GM12864 (cell line): ENCODE data around the gene HTR4.
"Not testable (repeated sequence)": the region's sequence is repeated elsewhere in the genome, so short reads cannot be mapped to it uniquely, and the experiment has no call there.

Experiments used
- DNase-seq: peaks from one replicate; pipeline ENCODE4 v3.0.0-alpha.2; 2011; ENCODE audit warnings: low read depth
- H3K4me3 ChIP-seq: 2 replicates; pipeline ENCODE4 v1.5.1; 2011; ENCODE audit warnings: mild to moderate bottlenecking, low read depth, low read length, control low read depth
- TF ChIP-seq, protein P1 (sequence below): IDR thresholded peaks from 2 replicates; pipeline ENCODE4 v1.5.1; 2011; ENCODE audit warnings: low read depth, mild to moderate bottlenecking, moderate library complexity, low read length, control low read depth, inconsistent platforms; ENCODE audit errors: missing control alignments

The HTR4 gene

GRCh38 chr5:148469501-148469935 lies 184.8 kb downstream of the HTR4 start:
- DNase-seq: no peak
- no peak overlapping the region for H3K4me3 ChIP-seq
- TF ChIP-seq, protein P1, sequence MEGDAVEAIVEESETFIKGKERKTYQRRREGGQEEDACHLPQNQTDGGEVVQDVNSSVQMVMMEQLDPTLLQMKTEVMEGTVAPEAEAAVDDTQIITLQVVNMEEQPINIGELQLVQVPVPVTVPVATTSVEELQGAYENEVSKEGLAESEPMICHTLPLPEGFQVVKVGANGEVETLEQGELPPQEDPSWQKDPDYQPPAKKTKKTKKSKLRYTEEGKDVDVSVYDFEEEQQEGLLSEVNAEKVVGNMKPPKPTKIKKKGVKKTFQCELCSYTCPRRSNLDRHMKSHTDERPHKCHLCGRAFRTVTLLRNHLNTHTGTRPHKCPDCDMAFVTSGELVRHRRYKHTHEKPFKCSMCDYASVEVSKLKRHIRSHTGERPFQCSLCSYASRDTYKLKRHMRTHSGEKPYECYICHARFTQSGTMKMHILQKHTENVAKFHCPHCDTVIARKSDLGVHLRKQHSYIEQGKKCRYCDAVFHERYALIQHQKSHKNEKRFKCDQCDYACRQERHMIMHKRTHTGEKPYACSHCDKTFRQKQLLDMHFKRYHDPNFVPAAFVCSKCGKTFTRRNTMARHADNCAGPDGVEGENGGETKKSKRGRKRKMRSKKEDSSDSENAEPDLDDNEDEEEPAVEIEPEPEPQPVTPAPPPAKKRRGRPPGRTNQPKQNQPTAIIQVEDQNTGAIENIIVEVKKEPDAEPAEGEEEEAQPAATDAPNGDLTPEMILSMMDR: no peak

DNA sequence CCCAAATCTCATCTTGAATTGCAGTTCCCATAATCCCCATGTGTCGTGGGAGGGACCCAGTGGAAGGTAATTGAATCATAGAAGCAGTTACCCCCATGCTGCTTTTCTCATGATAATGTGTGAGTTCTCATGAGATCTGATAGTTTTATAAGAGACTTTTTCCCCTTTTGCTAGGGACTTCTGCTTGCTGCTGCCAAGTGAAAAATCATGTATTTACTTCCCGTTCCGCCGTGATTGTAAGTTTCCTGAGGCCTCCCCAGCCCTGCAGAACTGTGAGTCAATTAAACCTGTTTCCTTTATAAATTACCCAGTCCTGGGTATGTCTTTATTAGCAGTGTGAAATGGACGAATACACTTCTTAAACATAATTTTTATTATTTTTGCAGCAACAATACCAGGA lies 185.6 kb downstream of the HTR4 start:
- DNase-seq, H3K4me3 ChIP-seq: not testable (repeated sequence)

DNA sequence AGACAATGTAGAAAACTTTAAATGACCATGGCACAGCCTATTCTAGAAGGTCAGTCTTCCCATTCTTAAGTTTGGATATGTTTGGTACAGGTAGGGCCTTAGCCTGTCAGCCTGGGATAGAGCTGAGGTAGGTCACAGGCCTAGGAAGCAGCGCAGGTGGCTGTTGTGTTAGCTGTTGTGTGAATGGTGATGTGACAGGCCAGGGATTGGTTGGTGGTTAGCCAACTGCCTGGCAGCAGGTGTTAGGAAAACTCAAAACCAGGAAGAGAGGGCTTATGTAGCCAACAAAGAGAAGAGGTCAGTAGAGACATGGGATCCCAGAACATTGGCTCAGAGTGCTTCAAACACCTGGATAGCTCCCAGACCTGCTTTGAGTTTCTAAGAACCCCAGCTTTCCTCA lies 186.4 kb downstream of the HTR4 start:
- TF ChIP-seq, protein P1: no peak
- no peak overlapping the region for H3K4me3 ChIP-seq
- no peak for DNase-seq

DNA sequence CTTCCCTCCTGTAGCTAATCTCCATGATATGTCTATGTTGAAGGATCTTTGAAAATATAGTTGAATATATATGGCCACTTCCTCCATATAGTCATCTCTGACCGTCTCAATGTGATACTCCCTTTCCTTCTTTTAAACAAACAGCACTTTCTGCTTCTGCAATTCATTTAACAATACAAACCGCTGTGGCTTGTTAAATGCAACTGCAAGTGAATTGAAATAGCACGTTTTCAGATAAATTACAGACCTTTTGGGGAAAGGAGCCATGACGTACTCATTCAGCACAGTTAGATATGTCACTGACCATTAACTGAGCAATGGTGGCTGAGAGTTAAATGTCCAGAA lies 188.1 kb downstream of the HTR4 start:
- TF ChIP-seq, protein P1: no peak
- no peak overlapping the region for H3K4me3 ChIP-seq
- DNase-seq: no peak

- TF ChIP-seq, protein P1: no peak
- H3K4me3 ChIP-seq: no peak overlapping the region
- DNase-seq: no peak
Observed at GRCh38 chr5:148465381-148466235, 188.7 kb downstream of the HTR4 start.

- no peak for DNase-seq
- H3K4me3 ChIP-seq: no peak overlapping the region
- TF ChIP-seq, protein P1: no peak
Observed at GRCh38 chr5:148459669-148460068, 194.7 kb downstream of the HTR4 start.

GRCh38 chr5:148458036-148458888 lies 196.1 kb downstream of the HTR4 start:
- no peak overlapping the region for H3K4me3 ChIP-seq
- TF ChIP-seq, protein P1: no peak
- DNase-seq: no peak
